HG02678 (cell line): ENCODE data around the gene METTL25B.
"Not testable (repeated sequence)": the region's sequence is repeated elsewhere in the genome, so short reads cannot be mapped to it uniquely, and the experiment has no call there.

ENCODE experiments used
- ATAC-seq: cut with Tn5 transposase; IDR thresholded peaks from one replicate; pipeline ENCODE4 v1.9.1; 2021; ENCODE audit warnings: mild to moderate bottlenecking, moderate library complexity; ENCODE audit not compliant: unreplicated experiment

Gene METTL25B

GRCh38 chr1:156746728-156747631 is 18.7 kb downstream of the METTL25B start:
- no peak for ATAC-seq

GRCh38 chr1:156747742-156748669 is 19.7 kb downstream of the METTL25B start:
- no peak for ATAC-seq

GRCh38 chr1:156748670-156749418 is 20.6 kb downstream of the METTL25B start:
- no peak for ATAC-seq

GRCh38 chr1:156749419-156750118 is 21.3 kb downstream of the METTL25B start:
- ATAC-seq: no peak

GRCh38 chr1:156750191-156750672 is 22.0 kb downstream of the METTL25B start:
- no peak for ATAC-seq

- peak; percentile 16 for ATAC-seq
These were observed 22.6 kb downstream of the METTL25B start for GRCh38 chr1:156750711-156751450.

GRCh38 chr1:156751451-156751756 is 23.1 kb downstream of the METTL25B start, which contains the start of gene HDGF:
Gene HDGF, minus strand, starts transcription at chr1:156751675. Its CDS starts 246 bp downstream, at chr1:156751429.
- peak; percentile 14 for ATAC-seq

GRCh38 chr1:156751757-156752481 is 23.6 kb downstream of the METTL25B start:
- peak; percentile 65 for ATAC-seq

GRCh38 chr1:156752843-156753482 is 24.7 kb downstream of the METTL25B start:
- ATAC-seq: no peak

- no peak for ATAC-seq
These were observed 25.9 kb downstream of the METTL25B start for GRCh38 chr1:156754219-156754618.

- ATAC-seq: no peak
These were observed 27.3 kb downstream of the METTL25B start for GRCh38 chr1:156755527-156755950.

GRCh38 chr1:156756355-156756754 is 28.1 kb downstream of the METTL25B start:
- ATAC-seq: no peak

GRCh38 chr1:156757572-156758253 is 29.4 kb downstream of the METTL25B start:
- ATAC-seq: not testable (repeated sequence)

GRCh38 chr1:156760092-156760795 is 32.0 kb downstream of the METTL25B start:
- no peak for ATAC-seq

GRCh38 chr1:156760796-156761104 is 32.5 kb downstream of the METTL25B start:
- no peak for ATAC-seq

GRCh38 chr1:156765136-156765535 is 36.9 kb downstream of the METTL25B start:
- not testable (repeated sequence) for ATAC-seq

GRCh38 chr1:156765666-156766065 is 37.4 kb downstream of the METTL25B start:
- no peak for ATAC-seq
